ENCODE results near the gene MRTFA.

GRCh38 chr22:40407831-40408717, 228.4 kb downstream of the MRTFA start:
- TF ChIP-seq CTCF (conservative IDR thresholded peaks at IDR 0.05 in 1 of 2, IDR thresholded peaks at IDR 0.05 in 1 of 2; ENCODE audit: extremely low read depth in 1 of 2, insufficient read depth in 1 of 2, low read depth in 1 of 2, low read length in 2 of 2), result no peak
- TF ChIP-seq EZH2 (IDR thresholded peaks at IDR 0.05; ENCODE audit: borderline replicate concordance, low read length), result no peak
